Loucy (cell line): ENCODE data around the gene CREBRF.

Source experiments
- EZH2phosphoT487 ChIP-seq: fragments of 200-600 bp; IDR thresholded peaks from 2 replicates; pipeline ENCODE4 v1.6.1; 2018; ENCODE audit warnings: antibody characterized with exemption, mild to moderate bottlenecking, moderate library complexity, borderline replicate concordance
- TF ChIP-seq, protein P1 (sequence below): fragments of 200-600 bp; sonication (generic); conservative IDR thresholded peaks from 2 replicates; pipeline ENCODE4 v1.5.1; 2014; ENCODE audit warnings: mild to moderate bottlenecking, antibody characterized with exemption, low read length

GRCh38 chr5:173010547-173011464 lies 45.3 kb upstream of the CREBRF start:
- TF ChIP-seq, protein P1, sequence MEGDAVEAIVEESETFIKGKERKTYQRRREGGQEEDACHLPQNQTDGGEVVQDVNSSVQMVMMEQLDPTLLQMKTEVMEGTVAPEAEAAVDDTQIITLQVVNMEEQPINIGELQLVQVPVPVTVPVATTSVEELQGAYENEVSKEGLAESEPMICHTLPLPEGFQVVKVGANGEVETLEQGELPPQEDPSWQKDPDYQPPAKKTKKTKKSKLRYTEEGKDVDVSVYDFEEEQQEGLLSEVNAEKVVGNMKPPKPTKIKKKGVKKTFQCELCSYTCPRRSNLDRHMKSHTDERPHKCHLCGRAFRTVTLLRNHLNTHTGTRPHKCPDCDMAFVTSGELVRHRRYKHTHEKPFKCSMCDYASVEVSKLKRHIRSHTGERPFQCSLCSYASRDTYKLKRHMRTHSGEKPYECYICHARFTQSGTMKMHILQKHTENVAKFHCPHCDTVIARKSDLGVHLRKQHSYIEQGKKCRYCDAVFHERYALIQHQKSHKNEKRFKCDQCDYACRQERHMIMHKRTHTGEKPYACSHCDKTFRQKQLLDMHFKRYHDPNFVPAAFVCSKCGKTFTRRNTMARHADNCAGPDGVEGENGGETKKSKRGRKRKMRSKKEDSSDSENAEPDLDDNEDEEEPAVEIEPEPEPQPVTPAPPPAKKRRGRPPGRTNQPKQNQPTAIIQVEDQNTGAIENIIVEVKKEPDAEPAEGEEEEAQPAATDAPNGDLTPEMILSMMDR, result no peak
- no peak for TF ChIP-seq EZH2phosphoT487
